Measurements from ENCODE around the gene NSF.
"Not testable (repeated sequence)": the region's sequence is repeated elsewhere in the genome, so short reads cannot be mapped to it uniquely, and the experiment has no call there.

DNA sequence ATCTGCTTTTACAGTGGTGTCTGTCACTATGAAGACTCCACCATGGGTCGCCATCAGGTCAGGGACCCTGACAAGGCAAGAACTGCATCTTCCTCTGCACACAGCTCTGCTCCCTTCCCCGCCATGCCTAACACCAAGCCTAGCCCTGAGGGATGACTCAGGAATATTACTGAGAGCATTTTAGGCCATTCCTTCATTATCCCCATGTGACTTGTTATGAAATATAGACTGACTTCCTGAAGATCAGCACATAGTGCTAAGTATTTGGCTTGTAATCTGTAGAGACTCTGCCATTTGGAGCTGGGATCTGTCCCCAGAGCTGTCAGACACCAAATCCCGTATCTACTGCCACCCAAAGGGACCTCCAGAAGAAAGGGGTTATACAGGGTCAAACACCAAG, 30.4 kb upstream of the NSF start:
- TF ChIP-seq, protein P1, sequence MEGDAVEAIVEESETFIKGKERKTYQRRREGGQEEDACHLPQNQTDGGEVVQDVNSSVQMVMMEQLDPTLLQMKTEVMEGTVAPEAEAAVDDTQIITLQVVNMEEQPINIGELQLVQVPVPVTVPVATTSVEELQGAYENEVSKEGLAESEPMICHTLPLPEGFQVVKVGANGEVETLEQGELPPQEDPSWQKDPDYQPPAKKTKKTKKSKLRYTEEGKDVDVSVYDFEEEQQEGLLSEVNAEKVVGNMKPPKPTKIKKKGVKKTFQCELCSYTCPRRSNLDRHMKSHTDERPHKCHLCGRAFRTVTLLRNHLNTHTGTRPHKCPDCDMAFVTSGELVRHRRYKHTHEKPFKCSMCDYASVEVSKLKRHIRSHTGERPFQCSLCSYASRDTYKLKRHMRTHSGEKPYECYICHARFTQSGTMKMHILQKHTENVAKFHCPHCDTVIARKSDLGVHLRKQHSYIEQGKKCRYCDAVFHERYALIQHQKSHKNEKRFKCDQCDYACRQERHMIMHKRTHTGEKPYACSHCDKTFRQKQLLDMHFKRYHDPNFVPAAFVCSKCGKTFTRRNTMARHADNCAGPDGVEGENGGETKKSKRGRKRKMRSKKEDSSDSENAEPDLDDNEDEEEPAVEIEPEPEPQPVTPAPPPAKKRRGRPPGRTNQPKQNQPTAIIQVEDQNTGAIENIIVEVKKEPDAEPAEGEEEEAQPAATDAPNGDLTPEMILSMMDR (IDR thresholded peaks at IDR 0.05) = not testable (repeated sequence)
- not testable (repeated sequence) for TF ChIP-seq ZFX (IDR thresholded peaks at IDR 0.05; ENCODE audit: borderline replicate concordance)
